HG02981 (cell line): ENCODE data around the gene GRIN3B.

Experiments
- ATAC-seq: cut with Tn5 transposase; IDR thresholded peaks from one replicate; pipeline ENCODE4 v1.9.1; 2021; ENCODE audit warnings: mild to moderate bottlenecking, moderate library complexity; ENCODE audit not compliant: unreplicated experiment

Gene GRIN3B

GRCh38 chr19:1040476-1041271 is 40.5 kb downstream of the GRIN3B start:
- ATAC-seq, result peak; percentile 30

GRCh38 chr19:1041272-1041834 is 41.1 kb downstream of the GRIN3B start:
- no peak for ATAC-seq

- ATAC-seq, result no peak
Measured at GRCh38 chr19:1041835-1042685, 41.8 kb downstream of the GRIN3B start.

GRCh38 chr19:1042689-1043511 is 42.7 kb downstream of the GRIN3B start:
- ATAC-seq, result no peak

- ATAC-seq, result no peak
Measured at GRCh38 chr19:1045247-1045603, 45.0 kb downstream of the GRIN3B start.

GRCh38 chr19:1046117-1046626 is 46.0 kb downstream of the GRIN3B start:
- no peak for ATAC-seq

- no peak for ATAC-seq
Measured at GRCh38 chr19:1046836-1047695, 46.8 kb downstream of the GRIN3B start.

- ATAC-seq, result no peak
Measured at GRCh38 chr19:1047696-1048147, 47.5 kb downstream of the GRIN3B start.

DNA sequence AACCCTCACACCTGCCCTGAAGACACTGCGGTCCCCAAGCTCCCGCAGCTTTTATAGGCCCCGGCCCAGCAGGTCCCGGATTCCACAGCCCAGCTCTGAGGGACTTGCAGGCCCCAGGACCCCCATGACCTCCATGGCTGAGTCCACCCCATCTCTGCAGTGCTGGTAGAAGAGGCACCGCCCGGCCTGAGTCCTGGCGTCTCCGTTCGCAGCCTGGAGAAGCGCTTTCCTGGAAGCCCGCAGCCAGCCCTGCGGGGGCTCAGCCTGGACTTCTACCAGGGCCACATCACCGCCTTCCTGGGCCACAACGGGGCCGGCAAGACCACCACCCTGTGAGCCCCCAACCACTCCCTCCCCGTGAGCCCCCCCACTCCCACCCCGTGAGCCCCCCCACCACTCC is 48.9 kb downstream of the GRIN3B start:
- ATAC-seq, result no peak

- ATAC-seq, result no peak
Measured at GRCh38 chr19:1049800-1050199, 49.6 kb downstream of the GRIN3B start.

- no peak for ATAC-seq
Measured at GRCh38 chr19:1050989-1051788, 51.0 kb downstream of the GRIN3B start.

- no peak for ATAC-seq
Measured at GRCh38 chr19:1051791-1052190, 51.6 kb downstream of the GRIN3B start.

DNA sequence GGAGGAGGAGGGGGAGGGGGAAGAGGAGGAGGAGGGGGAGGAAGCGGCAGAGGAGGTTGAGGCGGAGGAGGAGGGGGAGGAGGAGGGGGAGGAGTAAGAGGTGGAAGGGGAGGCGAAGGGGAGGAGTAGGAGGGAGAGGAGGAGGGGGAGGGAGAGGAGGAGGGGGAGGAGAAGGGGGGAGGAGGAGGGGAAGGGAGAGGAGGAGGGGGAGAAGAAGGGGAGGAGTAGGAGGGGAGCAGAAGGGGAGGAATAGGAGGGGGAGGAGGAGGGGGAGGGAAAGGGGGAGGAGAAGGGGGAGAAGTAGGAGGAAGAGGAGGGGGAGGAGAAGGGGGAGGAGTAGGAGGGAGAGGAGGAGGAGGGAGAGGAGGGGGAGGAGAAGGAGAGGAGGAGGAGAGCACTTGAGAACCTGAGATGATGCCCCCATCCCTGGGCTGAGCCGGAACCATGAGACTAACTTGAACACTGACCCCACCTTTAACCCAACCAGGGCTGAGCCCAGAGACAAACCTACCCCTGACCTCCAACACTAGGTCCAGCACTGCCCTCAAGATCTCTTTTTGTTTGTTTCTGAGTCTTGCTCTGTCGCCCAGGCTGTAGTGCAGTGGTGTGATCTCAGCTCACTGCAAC is 52.2 kb downstream of the GRIN3B start:
- ATAC-seq, result no peak

- no peak for ATAC-seq
Measured at GRCh38 chr19:1053176-1054101, 53.2 kb downstream of the GRIN3B start.

- ATAC-seq, result no peak
Measured at GRCh38 chr19:1054102-1055027, 54.1 kb downstream of the GRIN3B start.

- no peak for ATAC-seq
Measured at GRCh38 chr19:1055028-1055425, 54.8 kb downstream of the GRIN3B start.
